ENCODE data around the gene TLL2. TPM values are rescaled to one million over a fixed set of nuclear protein-coding genes. Genes with fewer than 3 reads are reported as not detected.

The TLL2 gene
- total and polyA plus RNA-seq, 9 donors, result 0.53 to 1.8 (median 1.1) TPM

DNA sequence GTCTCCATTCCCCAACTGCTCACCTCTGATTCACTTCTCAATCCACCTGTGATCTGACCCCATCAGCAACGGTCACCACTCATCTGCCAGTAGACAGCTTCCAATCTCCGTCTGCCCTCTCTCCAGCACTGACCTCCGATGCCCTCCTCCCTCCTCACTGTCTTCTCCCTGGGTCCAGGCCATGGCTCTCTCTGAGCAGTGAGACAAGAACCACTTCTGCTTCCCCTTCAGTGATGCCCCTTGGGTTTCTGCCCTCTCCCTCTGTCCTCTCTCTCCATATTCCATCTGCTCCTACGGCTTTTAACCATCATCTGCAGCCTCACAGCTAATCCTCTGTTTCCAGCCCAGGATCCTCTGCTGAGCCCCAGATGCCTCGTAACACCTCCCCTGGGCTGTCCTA, 99.4 kb downstream of the TLL2 start:
- Histone ChIP-seq H3K27me3 (ENCODE audit: control insufficient read depth, insufficient read depth, low read length) (peaks cover 43% of the 10 kb centered on the region), H3K4me3 (ENCODE audit: low read length) (no peak overlapping the region), H3K36me3 (ENCODE audit: control insufficient read depth, insufficient read depth, low read length) (no peaks in the 10 kb centered on the region), H3K27ac (ENCODE audit: low read length) (no peak overlapping the region), H3K4me1 (ENCODE audit: control insufficient read depth, insufficient read depth, low read length) (peaks cover 33% of the 10 kb centered on the region), H3K9me3 (replicated peaks; ENCODE audit: control insufficient read depth, low read depth, low read length) (no peaks in the 10 kb centered on the region)
- DNase-seq, result no peak
- 88% methylated on average over 5 of the region's 5 CpGs for WGBS (ENCODE audit: insufficient coverage)

DNA sequence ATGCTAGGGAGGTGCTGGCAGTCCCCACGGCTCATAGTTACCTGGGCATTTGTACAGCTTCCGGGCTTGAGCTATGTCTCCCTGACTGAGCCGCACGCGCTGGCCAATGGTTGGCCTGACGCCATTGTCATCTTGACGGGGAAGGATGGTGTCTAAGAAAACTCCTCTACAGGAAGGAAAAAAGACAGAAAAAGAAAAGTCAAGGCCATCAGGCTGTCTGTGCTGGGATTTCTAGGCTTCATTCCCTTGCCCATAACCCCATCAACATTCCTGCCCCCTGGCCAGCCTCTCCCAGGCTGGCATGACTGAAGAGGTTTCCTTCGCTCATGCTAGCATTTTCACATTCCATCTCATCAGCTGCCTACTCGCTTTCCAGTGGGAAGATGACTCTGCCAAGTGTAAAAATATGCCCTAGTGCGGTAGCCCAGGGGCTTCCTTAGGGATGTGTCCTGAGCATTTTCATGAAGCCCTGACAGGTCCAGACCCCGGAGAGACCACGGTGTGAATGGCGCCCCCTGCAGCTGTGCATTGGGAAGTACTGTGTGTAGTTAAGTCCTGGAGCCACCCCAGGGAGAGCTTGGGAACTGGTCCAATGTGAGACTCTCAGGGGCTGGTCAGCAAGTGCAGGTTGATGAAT, 100.5 kb downstream of the TLL2 start:
- peak; percentile 59 for DNase-seq
- Histone ChIP-seq H3K36me3 (ENCODE audit: control insufficient read depth, insufficient read depth, low read length) (no peaks in the 10 kb centered on the region), H3K27me3 (ENCODE audit: control insufficient read depth, insufficient read depth, low read length) (peaks cover 46% of the 10 kb centered on the region), H3K4me1 (ENCODE audit: control insufficient read depth, insufficient read depth, low read length) (peaks cover 33% of the 10 kb centered on the region), H3K27ac (ENCODE audit: low read length) (no peak overlapping the region), H3K4me3 (ENCODE audit: low read length) (no peak overlapping the region), H3K9me3 (replicated peaks; ENCODE audit: control insufficient read depth, low read depth, low read length) (no peaks in the 10 kb centered on the region)
- WGBS (ENCODE audit: insufficient coverage), result 64% methylated on average over 9 of the region's 13 CpGs

DNA sequence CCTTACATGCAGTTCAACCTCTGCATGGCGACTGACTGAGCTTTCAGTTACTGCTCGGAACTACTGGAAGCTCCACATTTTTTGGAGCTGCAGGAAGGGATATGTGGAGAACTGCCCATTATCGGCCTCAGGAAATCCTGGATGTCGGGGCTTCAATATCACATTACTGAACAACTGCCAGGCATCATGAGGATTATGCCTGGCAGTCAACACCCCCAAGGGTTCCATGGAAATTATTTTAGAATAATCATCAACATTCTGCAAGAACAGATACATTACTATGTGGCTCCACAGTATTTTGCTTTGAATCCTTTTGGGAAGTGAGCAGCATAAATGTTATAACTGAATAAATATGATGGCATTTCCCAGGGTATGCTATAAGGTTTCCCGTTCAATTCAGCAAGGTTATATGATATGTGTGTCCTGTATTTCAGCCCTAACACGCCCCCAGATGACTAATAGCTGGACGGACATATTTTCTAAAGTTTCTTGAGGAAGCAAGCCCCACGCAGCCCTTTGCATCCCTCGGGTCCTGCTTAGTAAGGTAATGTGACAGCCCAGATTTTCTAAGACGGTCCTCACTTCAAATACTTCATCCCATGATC, 101.9 kb downstream of the TLL2 start:
- H3K27me3 ChIP-seq (ENCODE audit: control insufficient read depth, insufficient read depth, low read length), result peaks cover 51% of the 10 kb centered on the region
- no peaks in the 10 kb centered on the region for H3K9me3 ChIP-seq (replicated peaks; ENCODE audit: control insufficient read depth, low read depth, low read length)
- peak; percentile 66 for DNase-seq
- peaks cover 31% of the 10 kb centered on the region for H3K4me1 ChIP-seq (ENCODE audit: control insufficient read depth, insufficient read depth, low read length)
- H3K4me3 ChIP-seq (ENCODE audit: low read length), result no peak overlapping the region
- H3K27ac ChIP-seq (ENCODE audit: low read length), result no peak overlapping the region
- WGBS (ENCODE audit: insufficient coverage), result 17% methylated on average over 1 of the region's 10 CpGs
- no peaks in the 10 kb centered on the region for H3K36me3 ChIP-seq (ENCODE audit: control insufficient read depth, insufficient read depth, low read length)

DNA sequence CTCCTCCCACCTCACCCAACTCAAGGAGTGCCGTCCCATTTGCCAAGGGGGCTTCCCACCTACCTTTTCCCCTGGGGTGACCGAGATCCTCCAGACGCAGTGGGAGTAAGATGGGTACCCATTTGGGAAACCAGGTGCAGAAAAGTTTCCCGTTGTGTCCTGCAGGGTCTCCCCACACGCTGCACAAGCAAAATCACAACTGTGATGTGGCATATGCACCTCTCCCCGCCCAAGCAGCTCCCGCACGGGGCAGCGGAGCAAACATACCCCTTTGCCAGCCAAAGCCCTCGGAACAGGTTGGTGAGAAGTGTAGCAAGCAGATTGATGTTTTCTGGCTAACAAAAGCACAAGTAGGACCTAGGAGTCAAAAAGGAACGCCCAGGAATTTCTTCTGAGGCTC, 103.4 kb downstream of the TLL2 start:
- no peaks in the 10 kb centered on the region for H3K9me3 ChIP-seq (replicated peaks; ENCODE audit: control insufficient read depth, low read depth, low read length)
- H3K4me3 ChIP-seq (ENCODE audit: low read length), result no peak overlapping the region
- H3K27ac ChIP-seq (ENCODE audit: low read length), result no peak overlapping the region
- H3K36me3 ChIP-seq (ENCODE audit: control insufficient read depth, insufficient read depth, low read length), result no peaks in the 10 kb centered on the region
- peaks cover 66% of the 10 kb centered on the region for H3K27me3 ChIP-seq (ENCODE audit: control insufficient read depth, insufficient read depth, low read length)
- WGBS (ENCODE audit: insufficient coverage), result 96% methylated on average over 2 of the region's 11 CpGs
- peaks cover 23% of the 10 kb centered on the region for H3K4me1 ChIP-seq (ENCODE audit: control insufficient read depth, insufficient read depth, low read length)
- DNase-seq, result no peak

DNA sequence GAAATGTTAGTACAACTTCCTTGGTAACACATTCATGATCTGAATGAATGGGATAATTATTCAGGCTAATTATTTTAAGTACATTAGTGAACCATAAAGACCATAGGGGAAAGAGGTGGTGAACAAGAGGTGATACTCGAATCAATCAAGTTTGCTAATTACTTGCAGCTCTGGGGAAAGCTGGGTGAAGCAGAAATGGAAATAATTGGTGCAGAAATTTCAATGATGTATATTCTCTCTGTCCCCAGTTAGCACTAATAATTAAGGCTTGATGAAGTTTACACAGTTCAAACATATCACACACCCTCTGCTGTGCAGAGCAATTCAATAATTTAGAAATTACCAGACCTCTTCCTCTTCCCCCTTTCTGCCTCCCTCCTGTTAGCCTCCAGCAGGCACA, 105.5 kb downstream of the TLL2 start:
- no peak for DNase-seq
- no peaks in the 10 kb centered on the region for H3K9me3 ChIP-seq (replicated peaks; ENCODE audit: control insufficient read depth, low read depth, low read length)
- WGBS (ENCODE audit: insufficient coverage), result no CpG with 5 or more reads among the region's 1 CpG
- H3K4me1 ChIP-seq (ENCODE audit: control insufficient read depth, insufficient read depth, low read length), result peaks cover 17% of the 10 kb centered on the region
- H3K36me3 ChIP-seq (ENCODE audit: control insufficient read depth, insufficient read depth, low read length), result no peaks in the 10 kb centered on the region
- H3K4me3 ChIP-seq (ENCODE audit: low read length), result no peak overlapping the region
- H3K27ac ChIP-seq (ENCODE audit: low read length), result no peak overlapping the region
- peaks cover 57% of the 10 kb centered on the region for H3K27me3 ChIP-seq (ENCODE audit: control insufficient read depth, insufficient read depth, low read length)

DNA sequence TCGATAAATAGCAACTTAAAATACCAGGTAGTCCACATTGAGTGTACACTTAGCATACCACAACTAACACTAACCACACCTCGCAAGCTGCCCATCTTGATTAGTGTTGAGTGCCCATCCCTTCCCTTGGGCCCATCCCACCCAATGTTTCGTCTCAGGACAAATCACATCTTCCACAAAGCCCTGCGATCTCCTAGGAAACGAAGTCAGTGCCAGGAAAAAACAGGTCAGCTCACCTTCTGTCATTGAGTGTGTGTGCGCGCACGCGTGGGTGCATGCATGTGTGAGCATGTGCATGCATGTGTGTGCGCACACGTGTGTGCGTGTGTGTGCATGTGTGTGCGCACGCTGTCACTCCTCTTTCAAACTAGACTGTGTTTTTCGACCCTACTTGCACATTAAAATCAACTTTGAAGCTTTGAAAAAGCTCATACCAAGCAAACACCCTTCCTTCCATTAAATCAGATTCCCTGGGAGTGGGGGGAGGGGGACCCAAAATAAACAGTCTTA, 106.1 kb downstream of the TLL2 start:
- 98% methylated on average over 6 of the region's 15 CpGs for WGBS (ENCODE audit: insufficient coverage)
- no peak for DNase-seq
- H3K36me3 ChIP-seq (ENCODE audit: control insufficient read depth, insufficient read depth, low read length), result no peaks in the 10 kb centered on the region
- H3K27me3 ChIP-seq (ENCODE audit: control insufficient read depth, insufficient read depth, low read length), result peaks cover 57% of the 10 kb centered on the region
- no peak overlapping the region for H3K4me3 ChIP-seq (ENCODE audit: low read length)
- H3K4me1 ChIP-seq (ENCODE audit: control insufficient read depth, insufficient read depth, low read length), result peaks cover 11% of the 10 kb centered on the region
- no peaks in the 10 kb centered on the region for H3K9me3 ChIP-seq (replicated peaks; ENCODE audit: control insufficient read depth, low read depth, low read length)
- H3K27ac ChIP-seq (ENCODE audit: low read length), result no peak overlapping the region

DNA sequence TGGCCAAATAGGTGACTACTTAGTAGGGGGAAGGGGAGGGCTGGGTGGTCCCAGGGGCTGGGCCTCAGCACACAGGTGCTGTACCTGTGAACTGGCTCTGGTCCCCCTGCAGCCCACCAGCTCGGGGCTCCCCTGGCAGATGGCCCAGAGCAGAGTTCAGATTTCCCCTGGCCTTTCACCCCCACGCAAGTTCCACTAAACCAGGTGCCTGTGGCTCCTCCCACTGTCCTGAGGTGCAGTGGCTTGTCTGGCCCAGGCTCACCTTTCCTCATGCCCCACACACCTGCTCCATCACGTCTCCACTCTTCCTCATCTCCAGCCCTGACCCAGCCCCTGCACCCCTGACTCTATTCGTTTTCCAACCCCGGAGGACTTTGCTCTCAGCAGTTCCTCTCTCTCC, 107.6 kb downstream of the TLL2 start:
- H3K36me3 ChIP-seq (ENCODE audit: control insufficient read depth, insufficient read depth, low read length), result no peaks in the 10 kb centered on the region
- peaks cover 61% of the 10 kb centered on the region for H3K27me3 ChIP-seq (ENCODE audit: control insufficient read depth, insufficient read depth, low read length)

DNA sequence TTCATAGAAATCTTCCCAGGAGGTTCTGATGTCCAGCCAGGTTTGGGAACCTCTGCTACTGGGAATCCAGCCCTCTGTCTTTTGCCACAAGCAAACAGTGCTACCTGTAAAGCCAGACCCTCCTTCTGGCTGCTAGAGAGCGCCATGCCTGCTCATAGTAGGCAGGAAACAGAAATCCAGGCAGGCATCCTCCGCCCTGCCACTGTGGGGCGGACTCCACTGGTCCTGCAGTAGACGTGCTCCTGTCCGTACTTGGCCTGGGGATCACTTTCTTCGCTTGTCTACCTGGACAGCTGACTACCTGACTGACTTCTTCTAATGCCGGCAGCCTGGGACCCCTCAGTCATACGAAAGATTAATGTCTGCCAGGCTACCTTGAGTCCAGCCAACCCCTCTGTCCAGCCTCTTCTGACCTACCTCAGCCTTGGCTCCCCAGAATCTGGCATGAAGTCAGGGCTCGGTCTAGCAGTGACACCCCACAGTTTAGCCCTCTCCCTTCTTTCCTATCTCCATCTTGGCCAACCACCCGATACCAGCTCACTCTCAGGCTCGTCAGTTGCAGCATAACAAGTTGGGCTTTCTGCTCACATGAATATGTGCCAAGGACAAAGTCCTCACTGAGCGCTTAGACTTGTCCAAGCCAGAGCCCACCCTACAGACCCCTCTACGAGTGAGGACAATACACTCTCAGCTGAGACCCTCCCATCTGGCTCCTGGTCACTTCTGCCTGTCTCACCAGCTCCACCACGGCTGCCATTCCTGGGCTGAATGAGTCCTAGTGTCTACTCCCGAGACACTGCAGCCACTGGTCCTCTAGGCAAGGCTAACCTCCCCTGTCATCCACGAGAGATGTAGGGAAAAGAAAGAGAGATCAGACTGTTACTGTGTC, 111.1 kb downstream of the TLL2 start:
- Histone ChIP-seq H3K9me3 (replicated peaks; ENCODE audit: control insufficient read depth, low read depth, low read length) (no peaks in the 10 kb centered on the region), H3K27me3 (ENCODE audit: control insufficient read depth, insufficient read depth, low read length) (peaks cover 47% of the 10 kb centered on the region)
- 83% methylated on average over 15 of the region's 16 CpGs for WGBS (ENCODE audit: insufficient coverage)

More for the DNA sequence above, 107.6 kb downstream of the TLL2 start:
- 78% methylated on average over 5 of the region's 5 CpGs for WGBS (ENCODE audit: insufficient coverage)
- Histone ChIP-seq H3K9me3 (replicated peaks; ENCODE audit: control insufficient read depth, low read depth, low read length) (no peaks in the 10 kb centered on the region), H3K4me1 (ENCODE audit: control insufficient read depth, insufficient read depth, low read length) (peaks cover 3% of the 10 kb centered on the region), H3K4me3 (ENCODE audit: low read length) (no peak overlapping the region), H3K27ac (ENCODE audit: low read length) (no peak overlapping the region)
- no peak for DNase-seq

DNA sequence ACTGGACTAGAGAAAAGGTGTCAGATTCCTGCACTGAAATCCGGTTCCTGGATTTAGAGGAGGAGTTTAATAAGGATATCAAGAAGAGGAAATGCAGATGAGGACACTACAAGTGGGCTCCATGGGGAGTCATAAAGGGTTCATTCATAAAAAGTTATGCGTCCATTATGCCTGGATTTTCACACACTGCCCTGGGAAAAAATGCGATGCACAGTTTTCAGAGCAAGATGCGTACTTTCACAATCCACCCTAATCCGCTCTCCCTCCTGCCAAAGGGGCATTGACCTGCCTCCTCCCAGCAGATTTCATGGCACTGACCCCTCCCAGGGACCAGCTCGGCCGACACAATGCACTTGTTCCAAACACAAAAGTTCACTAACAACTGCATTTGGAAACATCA, 112.7 kb downstream of the TLL2 start:
- Histone ChIP-seq H3K4me3 (ENCODE audit: low read length) (no peak overlapping the region), H3K36me3 (ENCODE audit: control insufficient read depth, insufficient read depth, low read length) (no peaks in the 10 kb centered on the region), H3K27me3 (ENCODE audit: control insufficient read depth, insufficient read depth, low read length) (peaks cover 51% of the 10 kb centered on the region), H3K9me3 (replicated peaks; ENCODE audit: control insufficient read depth, low read depth, low read length) (no peaks in the 10 kb centered on the region), H3K4me1 (ENCODE audit: control insufficient read depth, insufficient read depth, low read length) (peaks cover 21% of the 10 kb centered on the region), H3K27ac (ENCODE audit: low read length) (no peak overlapping the region)
- 44% methylated on average over 7 of the region's 7 CpGs for WGBS (ENCODE audit: insufficient coverage)
- DNase-seq, result peak; percentile 48

More for the DNA sequence above, 111.1 kb downstream of the TLL2 start:
- peaks cover 19% of the 10 kb centered on the region for H3K4me1 ChIP-seq (ENCODE audit: control insufficient read depth, insufficient read depth, low read length)
- H3K4me3 ChIP-seq (ENCODE audit: low read length), result no peak overlapping the region
- no peak for DNase-seq
- no peak overlapping the region for H3K27ac ChIP-seq (ENCODE audit: low read length)
- H3K36me3 ChIP-seq (ENCODE audit: control insufficient read depth, insufficient read depth, low read length), result no peaks in the 10 kb centered on the region

DNA sequence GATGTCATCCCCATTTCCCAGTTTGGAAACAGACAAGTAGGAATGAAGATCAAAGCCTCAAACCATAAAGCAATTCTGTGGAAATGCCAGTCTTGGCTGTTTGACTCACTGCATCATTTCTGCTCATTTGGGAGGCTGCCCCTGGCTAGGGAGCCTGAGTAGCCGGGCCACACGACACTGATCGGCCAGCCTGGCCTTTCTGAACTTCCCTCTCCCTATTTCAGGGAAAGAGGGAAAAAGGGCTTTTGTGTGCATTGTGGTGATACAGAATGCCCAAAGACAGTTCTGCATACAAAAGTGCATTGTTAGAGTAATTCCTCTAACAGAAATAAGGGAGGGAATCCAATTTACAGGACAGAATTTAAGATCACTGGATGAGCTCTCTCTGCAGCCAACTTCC, 113.3 kb downstream of the TLL2 start:
- Histone ChIP-seq H3K27me3 (ENCODE audit: control insufficient read depth, insufficient read depth, low read length) (peaks cover 49% of the 10 kb centered on the region), H3K4me3 (ENCODE audit: low read length) (no peak overlapping the region), H3K4me1 (ENCODE audit: control insufficient read depth, insufficient read depth, low read length) (peaks cover 21% of the 10 kb centered on the region), H3K9me3 (replicated peaks; ENCODE audit: control insufficient read depth, low read depth, low read length) (no peaks in the 10 kb centered on the region), H3K36me3 (ENCODE audit: control insufficient read depth, insufficient read depth, low read length) (no peaks in the 10 kb centered on the region), H3K27ac (ENCODE audit: low read length) (no peak overlapping the region)
- WGBS (ENCODE audit: insufficient coverage), result no CpG with 5 or more reads among the region's 3 CpGs
- DNase-seq, result no peak

All from muscle of leg (tissue), 11 donors.